ENCODE results near the gene TTC13.

The TTC13 gene

GRCh38 chr1:230879778-230880177 is 98.9 kb downstream of the TTC13 start:
- H3K4me3 ChIP-seq (ENCODE audit: low read length in 2 of 2): no peak overlapping the region
- H3K36me3 ChIP-seq (ENCODE audit: control insufficient read depth in 2 of 2, insufficient read depth in 2 of 2, low read length in 2 of 2): no peaks in the 10 kb centered on the region
- peaks cover 0 to 1% of the 10 kb centered on the region in 2 donors for H3K9me3 ChIP-seq (ENCODE audit: control insufficient read depth in 2 of 2, low read length in 2 of 2)
- peaks cover 0 to 10% of the 10 kb centered on the region in 2 donors for H3K27me3 ChIP-seq (ENCODE audit: control insufficient read depth in 2 of 2, insufficient read depth in 2 of 2, low read length in 2 of 2)
- no peak overlapping the region for H3K9ac ChIP-seq (ENCODE audit: low read depth in 1 of 2, low read length in 2 of 2)
- H3K4me1 ChIP-seq (ENCODE audit: control insufficient read depth in 2 of 2, insufficient read depth in 2 of 2, low read length in 2 of 2): no peaks in the 10 kb centered on the region
- H3K27ac ChIP-seq (ENCODE audit: low read depth in 2 of 2, low read length in 2 of 2): no peak overlapping the region

- Histone ChIP-seq H3K4me3 (ENCODE audit: low read length in 2 of 2) (no peak overlapping the region), H3K9me3 (ENCODE audit: control insufficient read depth in 2 of 2, low read length in 2 of 2) (no peaks in the 10 kb centered on the region), H3K36me3 (ENCODE audit: control insufficient read depth in 2 of 2, insufficient read depth in 2 of 2, low read length in 2 of 2) (no peaks in the 10 kb centered on the region), H3K27ac (ENCODE audit: low read depth in 2 of 2, low read length in 2 of 2) (no peak overlapping the region), H3K9ac (ENCODE audit: low read depth in 1 of 2, low read length in 2 of 2) (no peak overlapping the region), H3K4me1 (ENCODE audit: control insufficient read depth in 2 of 2, insufficient read depth in 2 of 2, low read length in 2 of 2) (no peaks in the 10 kb centered on the region), H3K27me3 (ENCODE audit: control insufficient read depth in 2 of 2, insufficient read depth in 2 of 2, low read length in 2 of 2) (peaks cover 0 to 9% of the 10 kb centered on the region in 2 donors)
Observed at GRCh38 chr1:230878591-230878990, 100.1 kb downstream of the TTC13 start.

- no peak overlapping the region for H3K27ac ChIP-seq (ENCODE audit: low read depth in 2 of 2, low read length in 2 of 2)
- H3K9ac ChIP-seq (ENCODE audit: low read depth in 1 of 2, low read length in 2 of 2): no peak overlapping the region
- H3K36me3 ChIP-seq (ENCODE audit: control insufficient read depth in 2 of 2, insufficient read depth in 2 of 2, low read length in 2 of 2): no peaks in the 10 kb centered on the region
- H3K27me3 ChIP-seq (ENCODE audit: control insufficient read depth in 2 of 2, insufficient read depth in 2 of 2, low read length in 2 of 2): peaks cover 0 to 9% of the 10 kb centered on the region in 2 donors
- no peaks in the 10 kb centered on the region for H3K9me3 ChIP-seq (ENCODE audit: control insufficient read depth in 2 of 2, low read length in 2 of 2)
- H3K4me1 ChIP-seq (ENCODE audit: control insufficient read depth in 2 of 2, insufficient read depth in 2 of 2, low read length in 2 of 2): no peaks in the 10 kb centered on the region
- no peak overlapping the region for H3K4me3 ChIP-seq (ENCODE audit: low read length in 2 of 2)
Observed at GRCh38 chr1:230877924-230878590, 100.6 kb downstream of the TTC13 start.

- Histone ChIP-seq H3K27ac (ENCODE audit: low read depth in 2 of 2, low read length in 2 of 2) (no peak overlapping the region), H3K9me3 (ENCODE audit: control insufficient read depth in 2 of 2, low read length in 2 of 2) (no peaks in the 10 kb centered on the region), H3K9ac (ENCODE audit: low read depth in 1 of 2, low read length in 2 of 2) (no peak overlapping the region), H3K36me3 (ENCODE audit: control insufficient read depth in 2 of 2, insufficient read depth in 2 of 2, low read length in 2 of 2) (no peaks in the 10 kb centered on the region), H3K4me3 (ENCODE audit: low read length in 2 of 2) (no peak overlapping the region), H3K27me3 (ENCODE audit: control insufficient read depth in 2 of 2, insufficient read depth in 2 of 2, low read length in 2 of 2) (peaks cover 0 to 9% of the 10 kb centered on the region in 2 donors), H3K4me1 (ENCODE audit: control insufficient read depth in 2 of 2, insufficient read depth in 2 of 2, low read length in 2 of 2) (no peaks in the 10 kb centered on the region)
Observed at GRCh38 chr1:230877146-230877923, 101.3 kb downstream of the TTC13 start.

- H3K4me3 ChIP-seq (ENCODE audit: low read length in 2 of 2): no peak overlapping the region
- peaks cover 0 to 9% of the 10 kb centered on the region in 2 donors for H3K27me3 ChIP-seq (ENCODE audit: control insufficient read depth in 2 of 2, insufficient read depth in 2 of 2, low read length in 2 of 2)
- H3K9ac ChIP-seq (ENCODE audit: low read depth in 1 of 2, low read length in 2 of 2): no peak overlapping the region
- no peaks in the 10 kb centered on the region for H3K36me3 ChIP-seq (ENCODE audit: control insufficient read depth in 2 of 2, insufficient read depth in 2 of 2, low read length in 2 of 2)
- no peak overlapping the region for H3K27ac ChIP-seq (ENCODE audit: low read depth in 2 of 2, low read length in 2 of 2)
- H3K9me3 ChIP-seq (ENCODE audit: control insufficient read depth in 2 of 2, low read length in 2 of 2): no peaks in the 10 kb centered on the region
- no peaks in the 10 kb centered on the region for H3K4me1 ChIP-seq (ENCODE audit: control insufficient read depth in 2 of 2, insufficient read depth in 2 of 2, low read length in 2 of 2)
Observed at GRCh38 chr1:230876660-230877059, 102.0 kb downstream of the TTC13 start.

- no peak overlapping the region for H3K27ac ChIP-seq (ENCODE audit: low read depth in 2 of 2, low read length in 2 of 2)
- no peaks in the 10 kb centered on the region for H3K36me3 ChIP-seq (ENCODE audit: control insufficient read depth in 2 of 2, insufficient read depth in 2 of 2, low read length in 2 of 2)
Observed at GRCh38 chr1:230875370-230875769, 103.3 kb downstream of the TTC13 start.

GRCh38 chr1:230870916-230871315 is 107.7 kb downstream of the TTC13 start:
- H3K4me3 ChIP-seq (ENCODE audit: low read length in 2 of 2): no peak overlapping the region
- no peaks in the 10 kb centered on the region for H3K9me3 ChIP-seq (ENCODE audit: control insufficient read depth in 2 of 2, low read length in 2 of 2)
- H3K27ac ChIP-seq (ENCODE audit: low read depth in 2 of 2, low read length in 2 of 2): no peak overlapping the region
- H3K36me3 ChIP-seq (ENCODE audit: control insufficient read depth in 2 of 2, insufficient read depth in 2 of 2, low read length in 2 of 2): no peaks in the 10 kb centered on the region
- no peak overlapping the region for H3K9ac ChIP-seq (ENCODE audit: low read depth in 1 of 2, low read length in 2 of 2)
- H3K27me3 ChIP-seq (ENCODE audit: control insufficient read depth in 2 of 2, insufficient read depth in 2 of 2, low read length in 2 of 2): no peaks in the 10 kb centered on the region
- peaks cover 5 to 12% of the 10 kb centered on the region in 2 donors for H3K4me1 ChIP-seq (ENCODE audit: control insufficient read depth in 2 of 2, insufficient read depth in 2 of 2, low read length in 2 of 2)

More at GRCh38 chr1:230875370-230875769, 103.3 kb downstream of the TTC13 start:
- H3K4me1 ChIP-seq (ENCODE audit: control insufficient read depth in 2 of 2, insufficient read depth in 2 of 2, low read length in 2 of 2): no peaks in the 10 kb centered on the region
- no peak overlapping the region for H3K9ac ChIP-seq (ENCODE audit: low read depth in 1 of 2, low read length in 2 of 2)
- no peaks in the 10 kb centered on the region for H3K9me3 ChIP-seq (ENCODE audit: control insufficient read depth in 2 of 2, low read length in 2 of 2)
- H3K27me3 ChIP-seq (ENCODE audit: control insufficient read depth in 2 of 2, insufficient read depth in 2 of 2, low read length in 2 of 2): peaks cover 0 to 4% of the 10 kb centered on the region in 2 donors
- no peak overlapping the region for H3K4me3 ChIP-seq (ENCODE audit: low read length in 2 of 2)

GRCh38 chr1:230869500-230869899 is 109.2 kb downstream of the TTC13 start:
- no peak overlapping the region for H3K9ac ChIP-seq (ENCODE audit: low read depth in 1 of 2, low read length in 2 of 2)
- no peaks in the 10 kb centered on the region for H3K36me3 ChIP-seq (ENCODE audit: control insufficient read depth in 2 of 2, insufficient read depth in 2 of 2, low read length in 2 of 2)
- H3K4me3 ChIP-seq (ENCODE audit: low read length in 2 of 2): no peak overlapping the region
- no peak overlapping the region for H3K27ac ChIP-seq (ENCODE audit: low read depth in 2 of 2, low read length in 2 of 2)
- H3K4me1 ChIP-seq (ENCODE audit: control insufficient read depth in 2 of 2, insufficient read depth in 2 of 2, low read length in 2 of 2): peaks cover 5 to 12% of the 10 kb centered on the region in 2 donors
- no peaks in the 10 kb centered on the region for H3K9me3 ChIP-seq (ENCODE audit: control insufficient read depth in 2 of 2, low read length in 2 of 2)
- H3K27me3 ChIP-seq (ENCODE audit: control insufficient read depth in 2 of 2, insufficient read depth in 2 of 2, low read length in 2 of 2): no peaks in the 10 kb centered on the region

GRCh38 chr1:230868736-230869385 is 109.8 kb downstream of the TTC13 start:
- Histone ChIP-seq H3K9me3 (ENCODE audit: control insufficient read depth in 2 of 2, low read length in 2 of 2) (no peaks in the 10 kb centered on the region), H3K4me1 (ENCODE audit: control insufficient read depth in 2 of 2, insufficient read depth in 2 of 2, low read length in 2 of 2) (peaks cover 5 to 12% of the 10 kb centered on the region in 2 donors), H3K27me3 (ENCODE audit: control insufficient read depth in 2 of 2, insufficient read depth in 2 of 2, low read length in 2 of 2) (no peaks in the 10 kb centered on the region), H3K27ac (ENCODE audit: low read depth in 2 of 2, low read length in 2 of 2) (peak overlapping the region; percentile 34 to 43), H3K36me3 (ENCODE audit: control insufficient read depth in 2 of 2, insufficient read depth in 2 of 2, low read length in 2 of 2) (no peaks in the 10 kb centered on the region), H3K4me3 (ENCODE audit: low read length in 2 of 2) (peak overlapping the region; percentile 67 to 78), H3K9ac (ENCODE audit: low read depth in 1 of 2, low read length in 2 of 2) (peak overlapping the region; percentile 69 to 74)

Data from mucosa of rectum (tissue), 2 donors.